NB4 (cell line): ENCODE data around the gene ARHGAP22.

ENCODE experiments used
- DNase-seq: peaks from one replicate; pipeline ENCODE4 v3.0.0; 2010; ENCODE audit warnings: low read depth
- H3K4me3 ChIP-seq: one replicate; pipeline ENCODE4 v1.5.1; 2011; ENCODE audit warnings: mild to moderate bottlenecking, low read depth, low read length, moderate library complexity
- CTCF ChIP-seq: IDR thresholded peaks from one replicate; pipeline ENCODE4 v1.5.1; 2012; ENCODE audit warnings: low read depth, low read length
- MAX ChIP-seq: IDR thresholded peaks from 2 replicates; pipeline ENCODE4 v1.6.1; 2011; ENCODE audit warnings: low read depth, low read length
- MYC ChIP-seq: IDR thresholded peaks from 2 replicates; pipeline ENCODE4 v1.6.1; 2011; ENCODE audit warnings: low read depth, low read length
- POLR2A ChIP-seq: IDR thresholded peaks from 2 replicates; pipeline ENCODE4 v1.6.1; 2011; ENCODE audit warnings: mild to moderate bottlenecking; ENCODE audit not compliant: insufficient read length; ENCODE audit errors: extremely low read depth

Gene ARHGAP22

GRCh38 chr10:48575901-48576300 lies 29.0 kb downstream of the ARHGAP22 start:
- DNase-seq = no peak
- H3K4me3 ChIP-seq = no peak overlapping the region
- TF ChIP-seq CTCF (no peak), POLR2A (no peak), MYC (no peak), MAX (no peak)

DNA sequence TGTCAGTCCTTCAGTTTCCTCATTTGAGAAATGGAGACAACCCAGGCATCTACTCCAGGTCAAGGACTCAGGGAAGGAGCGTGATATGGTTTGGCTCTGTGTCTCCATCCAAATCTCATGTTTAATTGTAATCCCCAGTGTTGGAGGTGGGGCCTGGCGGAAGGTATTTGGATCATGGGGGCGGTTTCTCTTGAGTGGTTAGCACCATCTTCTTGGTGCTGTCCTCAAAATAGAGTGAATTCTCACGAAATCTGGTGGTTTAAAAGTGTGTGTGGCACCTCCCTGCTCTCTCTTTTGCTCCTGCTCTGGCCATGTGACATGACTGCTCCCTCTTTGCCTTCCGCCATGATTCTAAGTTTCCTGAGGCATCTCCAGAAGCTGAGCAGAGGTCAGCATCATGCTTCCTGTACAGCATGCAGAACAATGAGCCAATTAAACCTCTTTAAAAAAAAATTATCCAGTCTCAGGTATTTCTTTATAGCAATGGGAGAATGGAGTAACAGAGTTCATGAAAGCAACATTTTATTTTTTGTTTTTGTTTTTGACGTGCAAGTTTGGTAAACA lies 30.0 kb downstream of the ARHGAP22 start:
- no peak for DNase-seq
- no peak overlapping the region for H3K4me3 ChIP-seq
- TF ChIP-seq MAX (no peak), CTCF (no peak), POLR2A (no peak), MYC (no peak)

DNA sequence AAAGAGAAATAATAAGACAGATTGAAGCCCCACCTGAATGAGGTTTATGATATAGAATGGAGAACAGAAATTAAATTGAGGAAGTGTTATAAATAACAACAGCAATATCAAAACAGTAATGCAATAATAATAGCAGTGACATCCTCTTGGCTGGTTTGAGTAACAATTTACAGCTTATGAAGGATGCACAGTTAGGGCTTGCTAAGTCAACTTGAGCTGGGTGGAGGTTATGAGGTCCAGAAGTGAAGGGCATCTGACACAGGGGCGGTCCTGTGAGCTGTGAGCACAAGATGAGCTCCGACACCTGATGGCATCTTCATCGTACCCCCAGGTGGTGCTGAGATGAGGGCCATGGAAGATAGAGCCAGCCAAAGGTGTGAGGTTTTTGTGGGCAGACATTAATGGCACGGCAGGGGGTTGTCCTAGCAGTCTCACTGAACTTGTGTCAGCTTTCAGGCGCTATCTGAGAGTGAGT lies 30.5 kb downstream of the ARHGAP22 start:
- no peak for DNase-seq
- H3K4me3 ChIP-seq = no peak overlapping the region
- TF ChIP-seq CTCF (no peak), POLR2A (no peak), MYC (no peak), MAX (no peak)

DNA sequence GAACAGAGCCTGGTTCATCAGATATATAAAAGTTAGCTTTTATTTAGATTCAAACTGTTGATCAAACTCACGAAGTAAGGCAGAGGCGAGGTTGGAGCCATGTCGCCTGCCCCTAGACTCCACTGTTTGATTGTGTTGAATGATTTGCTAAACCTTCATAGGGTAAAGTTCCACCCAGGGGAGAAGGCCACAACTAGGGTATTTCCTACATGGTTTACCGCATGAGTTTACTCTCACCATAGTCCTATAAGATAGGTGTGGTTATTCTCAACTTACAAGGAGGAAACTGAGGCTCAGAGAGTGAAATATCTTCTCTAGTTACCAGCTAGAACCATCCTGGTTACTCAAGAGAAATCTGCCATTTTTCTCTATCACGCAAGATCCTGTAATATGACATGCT lies 31.8 kb downstream of the ARHGAP22 start:
- TF ChIP-seq MAX (no peak), CTCF (no peak), MYC (no peak), POLR2A (no peak)
- DNase-seq = no peak

DNA sequence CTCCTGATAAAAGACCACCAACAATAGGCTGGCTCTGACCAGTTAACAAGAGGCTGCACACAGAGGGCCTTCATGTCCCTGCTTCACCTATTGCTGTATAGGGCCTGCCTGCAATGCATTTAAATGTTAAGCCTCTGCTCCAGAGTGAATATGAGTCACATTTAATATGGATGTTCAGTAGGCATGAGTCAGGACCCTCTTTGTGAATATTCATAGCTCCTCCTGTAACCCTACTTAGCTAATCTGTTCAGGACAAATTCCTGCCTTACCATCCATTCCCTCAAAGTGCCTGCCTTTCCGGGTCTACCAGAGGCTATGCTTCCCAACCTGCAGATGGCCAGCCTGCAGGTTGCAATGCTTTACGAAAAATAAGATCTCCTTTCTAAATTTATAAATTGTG lies 32.5 kb downstream of the ARHGAP22 start:
- H3K4me3 ChIP-seq = no peak overlapping the region
- DNase-seq = no peak
- TF ChIP-seq MAX = no peak
- no peak for TF ChIP-seq CTCF
- no peak for TF ChIP-seq MYC
- TF ChIP-seq POLR2A = no peak

More for the DNA sequence above, 31.8 kb downstream of the ARHGAP22 start:
- no peak overlapping the region for H3K4me3 ChIP-seq

DNA sequence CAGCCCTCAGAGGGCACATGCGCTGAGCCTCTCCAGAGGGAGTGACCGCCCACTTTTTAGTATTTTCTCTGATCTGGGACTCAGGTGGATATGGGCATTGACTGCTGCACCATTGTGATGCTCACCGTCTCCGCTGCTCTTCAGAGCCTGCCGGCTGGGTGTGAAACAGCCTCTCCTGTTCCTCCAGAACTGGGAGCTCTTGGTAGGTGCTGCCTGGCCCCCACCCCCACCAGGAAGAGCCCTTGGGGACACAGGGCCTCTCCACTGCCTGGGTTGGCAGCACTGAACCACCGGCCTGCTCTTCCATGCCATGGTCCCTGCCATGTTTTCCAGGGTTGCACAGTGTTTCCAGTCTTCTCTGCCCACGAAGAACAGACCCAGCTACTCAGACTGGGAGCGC lies 36.3 kb downstream of the ARHGAP22 start:
- no peak for DNase-seq
- H3K4me3 ChIP-seq = no peak overlapping the region
- TF ChIP-seq MYC = no peak
- no peak for TF ChIP-seq MAX
- no peak for TF ChIP-seq CTCF
